ENCODE data around the gene EOLA2. TPM values are rescaled to one million over a fixed set of nuclear protein-coding genes. Genes with fewer than 3 reads are reported as not detected.
"Not testable (repeated sequence)": the region's sequence is repeated elsewhere in the genome, so short reads cannot be mapped to it uniquely, and the experiment has no call there.

Gene EOLA2
- polyA plus RNA-seq, 1 donor from 2014 or later = 21.7 TPM

GRCh38 chrX:149948016-149948415, 9.7 kb upstream of the EOLA2 start:
- Histone ChIP-seq H2AFZ (ENCODE audit: low read depth, low read length) (no peak overlapping the region), H3K4me2 (ENCODE audit: low read length) (no peak overlapping the region), H3K27me3 (ENCODE audit: insufficient read depth, low read depth, low read length) (no peaks in the 10 kb centered on the region), H3K4me3 (ENCODE audit: low read length) (no peak overlapping the region), H3K9me2 (ENCODE audit: insufficient read depth, low read length) (no peaks in the 10 kb centered on the region), H3K36me3 (ENCODE audit: insufficient read depth, low read length) (no peaks in the 10 kb centered on the region), H3K9ac (ENCODE audit: low read length) (no peak overlapping the region), H3K9me3 (ENCODE audit: low read length) (no peaks in the 10 kb centered on the region), H4K20me1 (ENCODE audit: insufficient read depth) (no peaks in the 10 kb centered on the region), H3K27ac (ENCODE audit: low read length) (no peak overlapping the region), H3K79me2 (replicated peaks; ENCODE audit: insufficient read depth, low read length) (no peaks in the 10 kb centered on the region), H3F3A (ENCODE audit: insufficient read depth, low read length, poor library complexity, severe bottlenecking) (no peaks in the 10 kb centered on the region)
- TF ChIP-seq TAF1 (IDR thresholded peaks at IDR 0.05; ENCODE audit: low read depth) = no peak
- TF ChIP-seq RAD21 (conservative IDR thresholded peaks at IDR 0.05) = no peak
- no peak for TF ChIP-seq CTCF (IDR thresholded peaks at IDR 0.05; ENCODE audit: poor library complexity, severe bottlenecking)
- TF ChIP-seq REST (IDR thresholded peaks at IDR 0.05; ENCODE audit: borderline replicate concordance) = no peak
- TF ChIP-seq EZH2 (IDR thresholded peaks at IDR 0.05; ENCODE audit: borderline replicate concordance, insufficient read depth, low read length, poor library complexity, severe bottlenecking) = no peak
- no peak for TF ChIP-seq EP300 (conservative IDR thresholded peaks at IDR 0.05; ENCODE audit: poor library complexity, severe bottlenecking)
- TF ChIP-seq POLR2AphosphoS5 (IDR thresholded peaks at IDR 0.05) = no peak
- TF ChIP-seq SMC3 (conservative IDR thresholded peaks at IDR 0.05; ENCODE audit: poor library complexity) = no peak
- no peak for TF ChIP-seq MXI1 (conservative IDR thresholded peaks at IDR 0.05; ENCODE audit: poor library complexity, severe bottlenecking)

GRCh38 chrX:149946932-149947331, 8.6 kb upstream of the EOLA2 start:
- not testable (repeated sequence) for H3K27ac ChIP-seq (ENCODE audit: low read length); H3K79me2 ChIP-seq (replicated peaks; ENCODE audit: insufficient read depth, low read length); H3K27me3 ChIP-seq (ENCODE audit: insufficient read depth, low read depth, low read length); H3K4me3 ChIP-seq (ENCODE audit: low read length); H3K36me3 ChIP-seq (ENCODE audit: insufficient read depth, low read length); H3K9me3 ChIP-seq (ENCODE audit: low read length); H4K20me1 ChIP-seq (ENCODE audit: insufficient read depth); H3K4me2 ChIP-seq (ENCODE audit: low read length); H3F3A ChIP-seq (ENCODE audit: insufficient read depth, low read length, poor library complexity, severe bottlenecking); H3K9me2 ChIP-seq (ENCODE audit: insufficient read depth, low read length); H3K9ac ChIP-seq (ENCODE audit: low read length); H2AFZ ChIP-seq (ENCODE audit: low read depth, low read length)

- not testable (repeated sequence) for H3K4me3 ChIP-seq (ENCODE audit: low read length); H2AFZ ChIP-seq (ENCODE audit: low read depth, low read length); H3K79me2 ChIP-seq (replicated peaks; ENCODE audit: insufficient read depth, low read length); H3K9ac ChIP-seq (ENCODE audit: low read length); H3K27ac ChIP-seq (ENCODE audit: low read length); H3F3A ChIP-seq (ENCODE audit: insufficient read depth, low read length, poor library complexity, severe bottlenecking); H3K9me3 ChIP-seq (ENCODE audit: low read length); H3K4me2 ChIP-seq (ENCODE audit: low read length); H3K36me3 ChIP-seq (ENCODE audit: insufficient read depth, low read length); H3K27me3 ChIP-seq (ENCODE audit: insufficient read depth, low read depth, low read length); H4K20me1 ChIP-seq (ENCODE audit: insufficient read depth); H3K9me2 ChIP-seq (ENCODE audit: insufficient read depth, low read length)
Measured at GRCh38 chrX:149945820-149946219, 7.5 kb upstream of the EOLA2 start.

GRCh38 chrX:149945087-149945670, 6.9 kb upstream of the EOLA2 start:
- H3K4me3 ChIP-seq (ENCODE audit: low read length); H3K79me2 ChIP-seq (replicated peaks; ENCODE audit: insufficient read depth, low read length); H3K27ac ChIP-seq (ENCODE audit: low read length); H3K9ac ChIP-seq (ENCODE audit: low read length); H4K20me1 ChIP-seq (ENCODE audit: insufficient read depth); H3K36me3 ChIP-seq (ENCODE audit: insufficient read depth, low read length); H3K4me2 ChIP-seq (ENCODE audit: low read length); H3K9me2 ChIP-seq (ENCODE audit: insufficient read depth, low read length); H3F3A ChIP-seq (ENCODE audit: insufficient read depth, low read length, poor library complexity, severe bottlenecking); H2AFZ ChIP-seq (ENCODE audit: low read depth, low read length); H3K9me3 ChIP-seq (ENCODE audit: low read length); H3K27me3 ChIP-seq (ENCODE audit: insufficient read depth, low read depth, low read length): not testable (repeated sequence)
